HG03354 (cell line): Measurements from ENCODE around the gene CYP3A4.
"Not testable (repeated sequence)": the region's sequence is repeated elsewhere in the genome, so short reads cannot be mapped to it uniquely, and the experiment has no call there.

ENCODE experiments used
- ATAC-seq: cut with Tn5 transposase; IDR thresholded peaks from one replicate; pipeline ENCODE4 v1.9.1; 2021; ENCODE audit warnings: mild to moderate bottlenecking; ENCODE audit not compliant: unreplicated experiment, poor library complexity, severe bottlenecking

The CYP3A4 gene

DNA sequence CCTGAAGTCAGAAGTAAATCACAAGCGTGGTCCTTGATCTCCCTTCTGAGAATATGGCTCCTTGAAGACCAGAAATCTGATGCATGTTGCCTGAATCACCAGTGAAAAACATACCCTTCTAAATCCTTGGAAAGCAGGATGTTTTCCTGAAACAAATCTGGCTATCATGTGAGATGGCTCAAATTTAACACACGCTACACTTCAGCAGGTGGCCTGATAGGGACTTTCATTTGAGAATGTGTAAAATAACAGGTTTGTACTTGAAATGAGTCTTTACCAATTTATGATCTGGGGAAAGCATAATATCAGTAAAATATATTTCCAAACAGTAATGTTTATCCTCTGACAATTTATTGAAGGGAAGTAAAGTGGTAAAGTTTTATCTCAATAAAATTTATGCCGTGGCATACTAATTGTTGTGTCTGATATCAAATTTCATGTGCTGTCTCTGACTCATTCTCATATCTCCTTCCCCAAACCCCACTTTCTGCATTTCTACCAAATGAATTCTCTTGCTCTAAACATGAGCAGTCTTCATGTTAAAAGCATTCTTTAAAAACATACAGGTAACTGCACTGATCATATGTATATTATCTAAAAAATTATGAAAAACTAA lies 17.4 kb downstream of the CYP3A4 start:
- ATAC-seq = no peak

DNA sequence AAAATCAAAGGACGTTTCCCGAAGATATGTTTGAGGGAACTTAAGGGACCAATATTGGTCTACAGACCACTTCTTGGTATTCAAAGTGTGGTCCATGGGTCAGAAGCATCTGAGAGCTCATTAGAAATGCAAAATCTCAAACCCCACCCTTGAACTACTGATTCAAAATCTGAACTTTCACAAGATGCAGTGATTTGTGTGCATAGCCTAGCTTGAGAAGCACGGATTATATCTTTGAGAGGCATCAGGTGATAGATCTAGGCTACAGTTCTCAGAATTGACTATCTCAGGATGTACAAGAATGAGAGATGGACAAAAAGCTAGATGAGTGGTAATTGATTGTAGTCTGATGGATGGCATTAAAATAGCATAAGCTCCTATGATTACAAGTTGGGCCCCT lies 19.5 kb downstream of the CYP3A4 start:
- no peak for ATAC-seq

DNA sequence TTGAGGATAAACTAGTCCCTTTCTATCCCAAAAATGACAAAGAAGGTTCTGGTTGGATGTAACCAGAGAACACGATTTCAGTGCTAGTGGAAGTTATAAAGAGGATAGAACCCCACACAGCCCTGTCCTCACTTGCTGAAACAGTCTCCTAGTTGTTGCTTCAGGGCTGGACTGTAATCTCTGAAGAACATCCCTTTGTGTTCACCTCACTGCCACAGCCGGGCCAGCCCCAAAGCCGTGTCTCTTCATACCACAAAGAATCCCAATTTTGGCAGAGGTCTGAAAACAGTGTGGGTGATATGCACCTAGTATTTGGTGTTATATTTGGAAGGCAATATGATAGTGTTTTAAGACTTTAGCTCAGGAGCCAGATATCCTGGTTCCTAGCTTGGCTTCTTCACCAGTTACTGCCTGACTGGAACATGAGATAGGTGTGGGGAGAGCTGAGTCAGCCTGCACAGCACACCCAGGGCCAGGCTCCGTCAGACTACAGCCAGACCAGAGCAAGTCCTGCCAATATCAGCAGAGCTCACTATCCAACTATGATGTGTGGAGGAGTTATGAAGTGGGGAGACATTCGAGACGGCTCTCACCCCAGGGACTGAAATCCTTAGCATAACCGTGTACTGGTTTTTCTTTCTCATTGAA lies 21.2 kb downstream of the CYP3A4 start:
- ATAC-seq = no peak

DNA sequence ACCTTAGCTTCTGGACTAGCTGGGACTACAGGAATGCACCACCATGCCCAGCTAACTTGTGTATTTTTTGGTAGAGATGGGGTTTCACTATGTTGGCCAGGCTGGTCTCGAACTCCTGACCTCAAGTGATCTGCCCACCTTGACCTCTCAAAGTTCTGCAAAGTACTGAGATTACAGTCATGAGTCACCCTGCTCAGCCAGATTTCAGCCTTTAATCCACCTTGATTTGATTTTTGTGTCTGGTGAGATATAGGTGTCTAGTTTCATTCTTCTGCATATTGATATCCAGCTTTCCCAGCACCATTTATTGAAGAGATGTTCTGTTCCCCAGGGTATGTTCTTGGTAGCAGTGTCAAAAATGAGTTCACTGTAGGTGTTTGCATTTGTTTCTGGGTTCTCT lies 28.9 kb downstream of the CYP3A4 start:
- ATAC-seq = no peak

DNA sequence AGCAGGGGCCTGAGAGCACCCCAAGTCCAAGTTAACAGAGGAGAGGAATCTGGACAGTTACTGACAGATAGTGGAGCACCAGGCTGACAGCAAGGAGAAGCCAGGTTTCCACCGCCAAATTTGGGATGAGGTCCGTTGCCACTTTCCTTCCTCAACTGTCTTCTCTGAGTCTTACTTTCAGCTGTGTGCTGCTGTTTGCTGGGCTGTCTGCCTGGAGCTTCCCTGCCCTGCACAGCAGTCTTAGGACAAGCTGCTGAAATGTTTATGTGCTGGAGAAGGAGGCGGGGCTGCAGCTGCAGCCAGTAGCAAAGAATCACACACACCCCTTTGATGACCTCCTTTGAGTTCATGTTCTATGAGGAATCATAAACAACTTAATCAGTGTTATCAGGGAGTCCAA lies 31.6 kb downstream of the CYP3A4 start:
- no peak for ATAC-seq

DNA sequence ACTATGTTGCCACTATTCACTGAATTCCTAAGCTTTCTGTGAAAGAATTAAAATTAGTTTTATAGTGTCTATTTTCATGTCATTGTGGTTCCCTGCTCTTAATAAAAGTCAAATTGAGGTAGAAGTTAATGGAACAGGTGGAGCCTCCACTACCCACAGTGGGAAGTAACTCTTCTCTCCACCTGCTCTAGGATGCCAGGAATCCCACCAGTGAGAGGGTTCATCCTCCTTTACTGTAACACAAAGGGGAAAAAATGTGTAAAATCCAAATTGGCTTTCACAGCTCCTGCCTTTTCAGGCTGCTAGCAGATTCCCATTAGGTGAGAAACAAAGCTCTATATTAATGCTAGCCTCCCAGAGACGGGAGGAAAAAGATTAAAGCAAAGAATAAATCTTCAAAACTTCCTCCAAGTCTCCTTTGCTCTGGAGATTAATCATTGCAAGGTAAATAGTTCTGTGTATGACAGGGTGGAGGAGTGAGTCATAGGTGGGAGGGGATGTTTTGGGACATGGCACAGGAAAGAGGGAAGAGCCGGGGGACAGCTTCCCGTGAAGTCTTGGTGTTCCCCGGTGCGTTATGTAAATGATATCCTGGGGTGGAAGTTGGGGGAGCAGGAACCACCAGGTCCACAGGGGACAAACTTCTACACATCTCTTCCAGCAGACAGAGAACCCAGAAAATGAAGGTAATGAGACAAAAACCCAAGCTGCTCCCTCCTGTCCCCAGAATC lies 32.5 kb downstream of the CYP3A4 start:
- ATAC-seq = not testable (repeated sequence)

DNA sequence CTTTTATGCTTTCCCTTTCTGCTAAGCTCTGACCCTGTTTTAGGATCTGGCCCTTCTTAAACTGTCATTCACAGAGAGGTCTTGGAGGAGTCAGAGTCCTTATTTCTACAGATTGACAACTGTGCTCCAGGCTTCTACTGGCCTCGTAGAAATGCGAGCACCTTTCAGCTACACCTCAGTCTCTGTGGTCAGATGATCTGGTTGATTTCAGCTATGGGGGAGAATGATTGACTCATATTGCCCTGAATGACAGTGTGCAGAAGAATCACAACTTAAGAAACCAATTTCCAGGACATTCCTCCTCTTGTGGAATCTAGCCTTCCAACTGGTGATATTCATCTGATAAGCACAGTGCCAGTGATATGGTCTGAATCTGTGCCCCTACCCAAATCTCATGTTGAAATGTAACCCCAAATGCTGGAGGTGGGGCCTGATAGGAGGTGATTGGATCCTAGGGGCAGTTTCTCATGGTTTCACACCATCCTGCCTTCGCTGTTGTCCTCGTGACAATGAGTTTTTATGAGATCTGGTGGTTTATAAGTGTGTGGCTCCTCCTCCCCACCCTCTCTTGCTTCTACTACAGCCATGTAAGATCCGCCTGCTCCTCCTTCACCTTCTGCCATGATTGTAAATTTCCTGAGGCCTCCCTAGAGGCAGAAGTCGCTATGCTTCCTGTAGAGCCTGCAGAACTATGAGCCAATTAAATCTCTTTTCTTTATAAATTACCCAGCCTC lies 35.0 kb downstream of the CYP3A4 start:
- ATAC-seq = no peak

DNA sequence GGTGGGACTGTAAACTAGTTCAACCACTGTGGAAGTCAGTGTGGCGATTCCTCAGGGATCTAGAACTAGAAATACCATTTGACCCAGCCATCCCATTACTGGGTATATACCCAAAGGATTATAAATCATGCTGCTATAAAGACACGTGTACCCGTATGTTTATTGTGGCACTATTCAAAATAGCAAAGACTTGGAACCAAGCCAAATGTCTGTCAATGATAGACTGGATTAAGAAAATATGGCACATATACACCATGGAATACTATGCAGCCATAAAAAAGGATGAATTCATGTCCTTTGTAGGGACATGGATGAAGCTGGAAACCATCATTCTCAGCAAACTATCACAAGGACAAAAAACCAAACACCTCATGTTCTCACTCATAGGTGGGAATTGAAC lies 37.1 kb downstream of the CYP3A4 start:
- ATAC-seq = not testable (repeated sequence)

DNA sequence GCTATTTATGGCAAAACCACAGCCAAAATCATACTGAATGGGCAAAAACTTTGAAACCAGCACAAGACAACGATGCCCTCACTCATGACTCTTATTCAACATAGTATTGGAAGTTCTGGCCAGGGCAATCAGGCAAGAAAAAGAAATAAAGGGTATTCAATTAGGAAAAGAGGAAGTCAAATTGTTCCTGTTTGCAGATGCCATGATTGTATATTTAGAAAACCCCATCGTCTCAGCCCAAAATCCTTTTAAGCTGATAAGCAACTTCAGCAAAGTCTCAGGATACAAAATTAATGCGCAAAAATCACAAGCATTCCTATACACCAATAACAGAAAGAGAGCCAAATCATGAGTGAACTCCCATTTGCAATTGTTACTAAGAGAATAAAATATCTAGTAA lies 38.6 kb downstream of the CYP3A4 start:
- not testable (repeated sequence) for ATAC-seq

DNA sequence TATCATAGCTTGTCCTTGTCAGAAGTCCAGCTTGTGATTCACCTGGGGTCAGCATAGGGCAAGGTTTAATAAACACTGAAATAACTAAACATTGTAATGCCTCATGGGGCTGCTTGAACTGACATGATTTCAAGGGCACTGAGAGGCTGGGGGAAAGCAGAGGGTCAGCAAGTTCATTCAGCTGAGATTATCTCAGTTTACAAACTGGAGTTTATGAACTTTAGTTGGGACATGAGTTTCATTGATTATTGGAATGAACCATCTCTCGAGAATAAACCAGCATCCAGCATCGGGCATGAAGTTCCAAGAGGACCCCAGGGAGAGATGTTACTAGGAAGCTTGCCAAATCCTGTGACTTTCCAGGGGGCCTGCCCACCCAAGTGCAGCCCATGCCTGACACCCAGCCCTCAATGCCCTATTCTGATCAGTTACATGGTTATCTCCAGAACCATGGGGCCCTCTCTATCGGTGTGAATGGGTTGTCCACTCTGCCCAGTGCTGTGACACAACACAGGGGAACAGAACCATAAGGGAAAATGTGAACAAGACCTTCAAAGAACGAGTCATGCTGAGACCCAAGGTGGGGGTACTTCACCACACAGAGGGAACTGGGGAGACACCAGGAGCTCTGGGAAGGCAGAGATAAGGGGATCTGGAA lies 41.1 kb downstream of the CYP3A4 start:
- no peak for ATAC-seq

DNA sequence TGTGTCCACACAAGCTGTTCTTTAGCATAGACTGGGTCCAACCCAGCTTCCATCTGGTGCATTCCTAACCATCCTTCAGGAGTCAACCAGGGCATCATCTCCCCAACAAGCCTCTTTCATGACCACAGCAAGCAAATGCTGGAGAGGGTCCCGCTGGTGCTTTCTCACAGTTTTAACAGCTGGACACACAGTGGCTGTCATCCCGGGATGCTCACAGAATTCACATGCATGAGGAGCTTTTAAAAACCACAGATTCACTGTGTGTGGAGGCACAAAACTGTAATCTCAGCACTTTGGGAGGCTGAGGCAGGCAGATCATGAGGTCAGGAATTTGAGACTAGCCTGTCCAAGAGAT lies 42.6 kb downstream of the CYP3A4 start:
- ATAC-seq = no peak

DNA sequence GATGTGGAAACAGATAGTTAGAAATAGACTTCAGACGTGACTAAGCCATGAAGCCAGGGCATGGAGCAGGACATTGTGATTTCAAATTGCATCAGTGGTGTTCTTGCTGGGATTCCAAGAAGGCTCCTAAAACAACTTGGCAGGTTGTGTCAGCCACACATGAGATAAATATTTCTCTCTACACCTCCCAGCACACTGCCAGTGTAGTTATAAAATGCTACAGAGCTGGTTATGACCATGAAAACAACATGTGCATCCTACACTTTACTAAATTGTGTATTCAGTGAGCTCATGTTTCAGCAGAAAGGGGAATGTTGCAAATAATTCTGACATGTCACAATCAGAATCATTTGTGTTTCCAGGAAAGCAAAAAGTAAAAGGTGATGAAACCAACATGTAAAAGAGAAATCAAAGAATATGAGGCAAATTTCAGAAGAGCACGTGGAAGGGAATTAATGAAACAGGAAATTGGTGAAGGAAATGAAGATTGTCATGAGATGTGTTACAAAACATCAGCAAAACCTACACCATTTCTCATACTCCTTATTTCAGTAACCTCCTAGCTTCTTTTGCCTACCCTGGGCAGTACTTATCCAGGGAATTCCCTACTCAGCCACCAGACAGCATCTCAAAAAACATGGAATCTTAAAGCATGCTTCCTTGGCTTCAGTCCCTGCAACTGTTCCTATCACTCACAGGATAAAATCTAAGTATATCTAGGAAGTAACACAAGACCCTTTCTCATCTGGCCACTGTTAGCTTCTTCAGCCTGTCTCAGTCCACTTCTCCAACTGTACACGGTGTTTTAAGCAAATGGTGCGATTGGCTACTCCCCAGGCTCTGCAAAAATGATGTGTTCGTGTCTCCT lies 43.2 kb downstream of the CYP3A4 start:
- no peak for ATAC-seq

DNA sequence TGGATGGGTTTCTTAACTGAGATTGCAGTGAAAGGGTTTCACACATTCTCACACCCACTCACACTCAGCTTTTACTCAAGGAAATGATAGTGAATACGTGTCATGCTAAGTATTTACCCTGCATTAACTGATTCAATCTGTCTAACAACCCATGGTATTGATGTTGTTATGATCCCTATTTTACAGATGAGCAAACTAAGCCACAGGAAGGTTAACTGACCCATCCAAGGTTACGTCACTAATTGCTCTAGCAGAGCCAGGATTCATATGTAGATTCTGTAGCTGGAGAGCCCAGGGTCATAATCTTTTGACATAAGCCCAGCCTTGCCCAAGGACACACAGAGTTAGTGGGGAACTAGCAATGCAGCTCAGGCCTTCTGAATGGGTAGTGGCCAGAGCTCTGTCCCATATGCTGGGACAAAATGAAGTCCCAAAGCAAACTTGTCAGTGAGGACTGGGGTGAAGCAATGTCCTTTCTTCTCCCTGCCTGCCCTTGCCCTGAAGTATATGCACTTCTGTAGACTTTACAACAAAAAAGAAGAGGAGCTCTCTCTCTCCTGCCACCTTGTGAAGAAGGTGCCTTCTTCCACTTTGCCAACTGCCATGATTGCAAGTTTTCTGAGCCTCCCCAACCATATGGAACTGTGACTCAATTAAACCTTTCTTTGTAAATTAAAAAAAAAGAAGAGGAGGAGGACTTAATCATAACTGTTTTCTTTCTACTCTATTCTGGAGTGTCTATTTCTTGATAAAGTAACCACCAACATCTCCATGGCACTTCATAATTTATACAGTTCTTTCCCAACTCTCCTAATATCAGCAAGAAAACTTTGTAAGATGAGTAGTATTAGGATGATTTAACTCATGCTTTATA lies 44.0 kb downstream of the CYP3A4 start:
- no peak for ATAC-seq

DNA sequence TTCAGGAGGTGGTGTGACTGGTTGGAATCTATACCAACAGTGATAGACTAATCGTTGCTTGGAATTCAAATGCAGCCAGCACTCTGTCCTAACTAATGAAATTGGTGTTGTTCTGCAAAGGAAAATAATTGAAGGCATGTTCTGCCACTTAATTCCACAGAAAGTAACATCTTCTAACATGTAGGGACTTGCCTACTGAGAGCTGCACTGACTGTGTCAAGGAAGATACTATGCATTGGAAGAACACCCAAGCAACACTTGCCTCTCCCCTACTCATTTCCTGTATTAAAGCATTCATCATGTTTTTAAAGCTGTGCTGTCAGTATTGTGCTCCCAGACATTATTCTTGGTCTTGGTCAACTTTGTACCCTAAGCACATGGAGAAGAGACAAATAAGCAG lies 46.3 kb downstream of the CYP3A4 start:
- ATAC-seq = no peak

DNA sequence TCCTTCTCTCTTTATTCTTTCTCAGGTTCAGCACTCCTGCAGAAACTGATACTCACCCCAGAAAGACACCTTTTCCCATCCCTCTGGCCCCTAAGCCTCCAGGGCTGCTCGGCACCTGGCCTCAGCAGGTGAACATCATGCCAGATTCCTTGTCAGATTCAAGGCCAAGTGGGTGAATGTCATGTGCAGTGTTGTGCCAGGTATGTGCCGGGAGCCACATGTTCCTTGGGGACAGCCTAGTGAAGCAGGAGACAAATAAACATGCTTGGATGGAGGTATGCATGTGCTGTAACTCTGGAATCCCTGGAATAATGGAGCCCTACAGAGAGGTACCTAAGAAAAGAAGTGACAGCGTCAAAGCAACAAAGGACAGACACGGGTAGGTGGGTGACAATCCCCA lies 47.3 kb downstream of the CYP3A4 start:
- ATAC-seq = not testable (repeated sequence)

DNA sequence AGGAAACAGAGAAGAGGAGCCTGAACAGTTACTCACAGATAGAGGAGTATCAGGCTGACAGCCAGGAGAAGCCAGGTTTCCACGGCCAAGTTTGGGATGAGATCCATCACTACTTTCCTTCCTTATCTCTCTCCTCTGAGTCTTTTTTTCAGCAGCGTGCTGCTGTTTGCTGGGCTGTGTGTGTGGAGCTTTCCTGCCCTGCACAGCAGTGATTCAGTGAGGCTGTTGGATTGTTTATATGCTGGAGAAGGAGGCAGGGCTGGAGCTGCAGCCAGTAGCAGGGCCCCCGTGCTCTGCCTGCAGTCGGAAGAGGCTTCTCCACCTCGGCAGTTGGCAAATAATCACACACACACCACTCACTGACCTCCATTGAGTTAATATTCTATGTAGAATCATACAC lies 49.0 kb downstream of the CYP3A4 start, which contains the start of gene CYP3A7:
Gene CYP3A7 (minus strand): TSS at position 210 of the 400 bp plus-strand sequence. CDS start 103 bp downstream, at position 107.
- ATAC-seq = no peak

DNA sequence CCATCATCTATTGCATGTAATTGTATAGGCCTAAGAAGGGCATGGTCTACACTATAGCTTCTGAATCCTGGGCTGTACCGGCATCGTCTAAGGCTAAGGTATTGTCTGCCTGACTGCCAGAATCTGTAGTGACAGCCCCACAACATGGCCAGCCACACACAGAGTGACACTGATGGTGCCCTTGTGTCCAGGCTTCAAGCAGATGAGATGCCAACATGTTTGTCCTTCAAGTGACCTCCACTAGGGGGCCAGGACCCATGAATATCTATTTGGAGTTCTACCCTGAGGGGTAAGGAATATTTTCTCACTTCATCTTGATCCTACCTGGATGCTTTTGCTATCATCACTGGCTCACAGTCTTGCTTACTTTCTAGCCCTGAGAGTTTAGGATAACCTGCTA lies 50.5 kb downstream of the CYP3A4 start:
- no peak for ATAC-seq

DNA sequence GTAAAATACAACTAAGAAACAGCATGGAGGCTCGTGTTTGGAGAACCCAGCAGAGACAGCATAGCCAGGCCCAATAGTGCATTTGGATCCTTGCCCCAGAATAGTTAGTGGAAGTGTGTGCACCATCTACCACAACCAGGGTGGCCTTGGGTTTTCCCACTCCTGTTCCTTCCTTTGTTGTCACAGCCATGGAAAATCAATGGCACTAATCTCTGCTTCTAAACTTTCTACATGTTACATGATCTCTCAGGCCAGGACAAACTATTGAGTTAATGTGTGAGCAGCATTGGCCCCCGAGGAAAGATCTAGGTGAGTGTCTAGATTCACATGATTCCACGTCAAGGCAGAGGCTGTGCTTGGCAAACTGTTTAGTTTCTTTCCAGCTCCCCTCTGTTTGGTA lies 51.0 kb downstream of the CYP3A4 start:
- ATAC-seq = no peak
